HL-60 (cell line): ENCODE measurements around the gene OSR1.

ENCODE experiments used
- DNase-seq, 2 experiments: peaks; one replicate each; pipeline ENCODE4 v3.0.0-alpha.2; 2010 to 2020; ENCODE audit warnings: low read depth in 1 of 2, low spot score in 1 of 2
- H3K27ac ChIP-seq: fragments of 250-450 bp; sonication (Bioruptor Pico); replicated peaks from 2 replicates; pipeline ENCODE4 v1.5.1; 2020; ENCODE audit warnings: mild to moderate bottlenecking, moderate library complexity
- H3K27me3 ChIP-seq: fragments of 250-450 bp; sonication (Bioruptor Pico); 2 replicates; pipeline ENCODE4 v1.5.1; 2021; ENCODE audit warnings: mild to moderate bottlenecking, moderate library complexity; ENCODE audit not compliant: insufficient read depth, poor library complexity, severe bottlenecking
- H3K4me3 ChIP-seq: replicated peaks from 2 replicates; pipeline ENCODE4 v1.5.1; 2011; ENCODE audit warnings: mild to moderate bottlenecking, control low read depth, low read length; ENCODE audit not compliant: insufficient read depth
- CTCF ChIP-seq: IDR thresholded peaks from one replicate; pipeline ENCODE4 v1.5.1; 2011; ENCODE audit warnings: low read length, control low read depth, inconsistent platforms; ENCODE audit not compliant: insufficient read depth
- GABPA ChIP-seq: IDR thresholded peaks from 2 replicates; pipeline ENCODE4 v1.6.1; 2012; ENCODE audit warnings: low read depth
- POLR2AphosphoS5 ChIP-seq: IDR thresholded peaks from 2 replicates; pipeline ENCODE4 v1.6.1; 2012; ENCODE audit warnings: low read depth
- REST ChIP-seq: IDR thresholded peaks from 2 replicates; pipeline ENCODE4 v1.6.1; 2012; ENCODE audit warnings: low read depth; ENCODE audit not compliant: insufficient replicate concordance
- SPI1 ChIP-seq: IDR thresholded peaks from 2 replicates; pipeline ENCODE4 v1.6.1; 2012; ENCODE audit warnings: low read depth, mild to moderate bottlenecking, borderline replicate concordance

Gene OSR1

GRCh38 chr2:19373352-19373751 is 14.9 kb upstream of the OSR1 start:
- Histone ChIP-seq H3K4me3 (no peak overlapping the region), H3K27ac (no peak overlapping the region), H3K27me3 (peaks cover 8% of the 10 kb centered on the region)
- TF ChIP-seq SPI1 (no peak), GABPA (no peak), CTCF (no peak), POLR2AphosphoS5 (no peak), REST (no peak)
- DNase-seq, result no peak

- Histone ChIP-seq H3K27me3 (peaks cover 9% of the 10 kb centered on the region), H3K27ac (no peak overlapping the region), H3K4me3 (no peak overlapping the region)
- DNase-seq, result no peak
- TF ChIP-seq GABPA (no peak), SPI1 (no peak), POLR2AphosphoS5 (no peak), REST (no peak), CTCF (no peak)
Observed at GRCh38 chr2:19371996-19372582, 13.7 kb upstream of the OSR1 start.

GRCh38 chr2:19369341-19369955 is 11.0 kb upstream of the OSR1 start:
- TF ChIP-seq REST (no peak), SPI1 (no peak), GABPA (no peak), POLR2AphosphoS5 (no peak), CTCF (no peak)
- no peak for DNase-seq
- H3K27me3 ChIP-seq, result peaks cover 16% of the 10 kb centered on the region
- H3K27ac ChIP-seq, result no peak overlapping the region
- H3K4me3 ChIP-seq, result no peak overlapping the region
